Anterior cingulate cortex (tissue), 58 donors: ENCODE data around the gene SPEN.

Experiments used
- DNase-seq, 58 donors: peaks; one replicate each; lab custom pipeline; 2025; lab: John Stamatoyannopoulos, UW

The SPEN gene

DNA sequence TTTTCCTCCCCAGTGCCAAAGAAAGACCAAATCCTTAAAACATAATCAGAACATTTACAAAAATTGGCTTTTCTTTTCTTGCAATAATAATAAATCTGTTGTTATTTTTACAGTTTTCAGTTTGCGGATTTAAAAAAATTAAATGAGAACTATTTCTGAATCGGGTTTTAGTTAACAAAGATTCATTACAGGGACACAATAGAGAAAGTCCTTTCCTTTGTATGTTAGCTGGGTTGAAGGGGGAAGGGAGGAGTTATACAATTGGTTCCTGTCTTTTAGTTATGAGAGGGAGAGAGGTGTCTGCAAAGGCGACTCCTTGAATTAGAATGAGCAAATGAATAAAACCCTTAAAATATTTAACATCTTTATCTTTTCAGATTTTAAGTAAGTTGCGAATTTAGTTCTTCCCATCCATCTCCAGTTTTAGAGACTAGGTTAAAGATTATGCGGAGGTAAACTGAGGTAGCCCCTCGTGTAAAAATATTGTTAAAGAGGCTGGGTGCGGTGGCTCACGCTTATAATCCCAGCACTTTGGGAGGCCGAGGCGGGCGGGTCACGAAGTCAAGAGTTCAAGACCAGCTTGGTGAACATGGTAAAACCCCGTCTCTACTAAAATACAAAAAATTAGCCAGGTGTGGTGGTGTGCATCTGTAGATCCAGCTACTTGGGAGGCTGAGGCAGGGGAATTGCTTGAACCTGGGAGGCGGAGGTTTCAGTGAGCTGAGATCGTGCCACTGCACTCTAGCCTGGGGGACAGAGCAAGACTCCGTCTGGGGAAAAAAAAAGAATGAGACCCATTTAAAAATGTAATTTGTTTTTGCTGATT, 3.9 kb downstream of the SPEN start:
- DNase-seq = peak in 1 of 58 donors; percentile 23

DNA sequence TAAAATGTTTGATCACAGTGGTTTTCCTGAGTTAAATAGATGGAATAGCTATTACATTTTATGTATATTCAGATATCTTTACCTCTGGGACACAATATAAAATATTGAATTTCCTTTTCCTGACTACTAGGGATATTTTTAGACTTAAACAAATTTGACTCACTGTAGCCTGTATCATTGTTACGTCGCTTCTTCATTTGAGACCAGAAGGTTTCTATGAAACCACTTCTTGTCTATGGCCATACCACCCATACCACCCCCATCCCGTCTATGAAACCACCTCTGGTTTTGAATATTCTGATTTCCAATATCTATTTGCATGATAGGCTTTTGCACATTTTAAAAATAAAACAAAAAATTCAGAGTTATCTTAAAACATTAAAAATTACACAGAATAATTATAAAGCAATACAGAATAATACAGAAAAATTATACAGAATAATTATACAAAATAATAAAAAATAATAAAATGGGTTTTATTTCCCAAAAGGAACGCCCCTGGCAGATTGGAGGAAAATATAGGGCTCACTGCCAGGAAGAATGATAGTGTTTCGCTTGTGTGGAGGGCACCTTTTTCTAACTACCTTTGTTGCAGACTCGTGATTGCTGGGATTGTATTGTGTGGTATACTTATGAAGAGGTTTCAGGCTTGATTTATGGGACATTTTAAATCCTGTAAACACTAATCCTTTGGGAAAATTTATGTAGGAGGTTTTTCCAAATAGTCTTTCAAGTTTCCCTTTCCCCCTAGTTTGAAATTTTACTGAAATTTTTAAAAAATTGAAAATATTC, 4.7 kb downstream of the SPEN start:
- DNase-seq = no peak

DNA sequence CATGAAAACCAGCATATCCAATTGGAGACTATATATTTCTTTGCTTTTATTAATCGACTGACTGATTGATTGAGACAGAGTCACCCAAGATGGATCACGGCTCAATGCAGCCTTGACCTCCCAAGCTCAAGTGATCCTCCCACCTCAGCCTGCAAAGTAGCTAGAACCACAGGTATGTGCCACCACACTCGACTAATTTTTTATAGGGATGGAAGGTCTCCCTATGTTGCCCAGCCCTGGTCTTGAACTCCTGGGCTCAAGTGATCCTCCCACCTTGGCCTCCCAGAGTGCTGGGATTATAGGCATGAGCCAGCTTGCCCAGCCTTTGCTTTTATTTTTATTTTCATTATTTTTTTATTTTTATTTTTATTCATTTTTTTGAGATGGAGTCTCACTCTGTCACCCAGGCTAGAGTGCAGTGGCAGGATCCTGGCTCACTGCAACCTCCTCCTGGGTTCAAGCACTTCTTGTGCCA, 5.4 kb downstream of the SPEN start:
- DNase-seq = no peak

DNA sequence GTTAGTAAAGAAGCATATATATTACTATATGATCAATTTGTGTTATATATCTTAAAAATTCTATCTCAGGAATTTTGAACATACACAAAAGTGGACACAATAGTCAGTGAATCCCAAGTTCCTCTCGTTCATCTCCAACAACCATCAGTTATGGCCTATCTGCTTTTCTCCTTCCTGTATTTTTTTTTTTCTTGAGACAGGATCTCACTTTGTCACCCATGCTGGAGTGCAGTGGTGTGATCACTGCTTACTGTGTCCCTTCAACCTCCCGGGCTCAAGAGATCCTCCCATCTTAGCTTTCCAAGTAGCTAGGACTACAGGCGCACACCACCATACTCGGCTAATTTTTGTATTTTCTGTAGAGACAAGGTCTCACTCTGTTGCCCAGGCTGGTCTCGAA, 9.4 kb downstream of the SPEN start:
- no peak for DNase-seq

DNA sequence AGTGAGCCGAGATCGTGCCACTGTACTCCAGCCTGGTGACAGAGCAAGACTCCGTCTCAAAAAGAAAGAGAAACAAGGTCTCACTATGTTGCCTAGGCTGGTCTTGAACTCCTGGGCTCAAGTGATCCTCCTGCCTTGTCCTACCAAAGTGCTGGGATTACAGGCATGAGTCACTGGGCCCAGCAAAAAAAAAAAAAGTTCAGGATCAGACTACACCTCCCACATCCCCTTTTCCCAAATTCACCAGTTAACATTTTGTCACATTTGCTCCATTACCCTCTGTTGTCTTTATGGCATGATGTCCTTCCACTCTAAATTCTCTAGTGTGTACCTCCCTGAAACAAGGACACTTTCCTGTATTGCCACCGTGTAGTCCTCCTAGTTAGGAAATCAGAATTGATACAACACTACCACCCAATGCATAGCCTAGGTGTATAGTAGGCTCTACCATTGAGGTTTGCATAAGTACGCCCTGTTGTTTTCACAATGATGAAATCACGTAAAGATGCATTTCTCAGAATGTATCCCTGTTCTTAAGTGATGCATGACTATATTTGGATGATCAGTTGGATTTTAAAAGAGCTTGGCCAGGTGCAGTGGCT, 10.7 kb downstream of the SPEN start:
- DNase-seq = no peak

DNA sequence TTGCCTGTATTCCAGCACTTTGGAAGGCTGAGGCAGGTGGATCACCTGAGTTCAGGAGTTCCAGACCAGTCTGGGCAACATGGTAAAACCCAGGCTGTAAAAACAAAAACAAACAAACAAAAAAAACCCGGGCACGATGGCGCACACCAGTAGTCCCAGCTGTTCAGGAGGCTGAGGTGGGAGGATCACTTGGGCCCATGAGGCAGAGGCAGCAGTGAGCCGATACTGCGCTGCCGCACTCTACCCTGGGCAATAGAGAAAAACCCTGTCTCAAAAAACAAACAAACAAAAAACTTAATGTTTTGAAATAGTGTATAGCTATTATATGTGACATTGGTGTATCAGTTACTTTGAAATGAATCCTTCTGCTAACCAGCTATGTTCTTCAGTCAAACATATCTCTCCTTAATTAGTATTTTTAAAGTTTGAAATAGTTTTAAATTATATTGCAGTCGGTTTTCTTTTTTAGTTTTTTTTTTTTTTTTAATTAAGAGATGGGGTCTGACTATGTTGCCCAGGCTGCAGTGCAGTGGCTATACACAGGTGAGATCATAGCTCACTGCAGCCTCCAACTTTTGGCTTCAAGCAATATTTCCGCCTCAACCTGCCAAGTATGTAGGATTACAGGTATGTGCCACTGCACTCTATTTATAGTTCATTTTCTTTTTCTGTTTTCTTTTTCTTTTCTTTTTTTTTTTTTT, 11.3 kb downstream of the SPEN start:
- no peak for DNase-seq

DNA sequence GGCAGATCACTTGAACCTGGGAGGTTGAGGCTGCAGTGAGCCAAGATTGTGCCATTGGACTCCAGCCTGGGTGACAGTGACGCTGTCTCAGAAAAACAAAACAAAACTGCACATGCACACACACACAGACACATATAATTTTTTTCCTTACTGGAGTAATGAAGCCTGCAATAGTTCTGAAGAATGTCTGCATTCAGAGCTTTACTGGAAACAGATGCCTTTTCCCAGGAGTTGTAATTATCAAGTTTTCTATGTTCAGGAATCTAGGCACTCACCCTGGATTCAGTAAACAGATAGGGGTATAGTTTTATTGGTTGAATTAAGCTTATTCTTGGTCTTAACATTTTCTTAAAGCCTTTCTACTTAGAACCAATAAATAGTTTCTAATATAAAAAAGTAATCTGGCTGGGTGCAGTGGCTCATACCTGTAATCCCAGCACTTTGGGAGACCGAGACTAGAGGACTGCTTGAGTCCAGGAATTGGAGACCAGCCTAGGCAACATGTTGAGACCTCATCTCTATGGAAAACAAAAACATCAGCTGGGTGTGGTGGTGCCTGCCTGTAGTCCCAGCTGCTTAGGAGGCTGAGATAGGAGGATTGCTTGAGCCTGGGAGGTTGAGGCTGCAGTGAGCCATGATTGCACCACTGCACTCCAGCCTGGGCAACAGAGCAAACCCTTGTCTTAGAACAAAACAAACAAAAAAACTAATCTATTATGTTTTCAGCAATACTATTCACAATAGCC, 15.8 kb downstream of the SPEN start:
- no peak for DNase-seq

DNA sequence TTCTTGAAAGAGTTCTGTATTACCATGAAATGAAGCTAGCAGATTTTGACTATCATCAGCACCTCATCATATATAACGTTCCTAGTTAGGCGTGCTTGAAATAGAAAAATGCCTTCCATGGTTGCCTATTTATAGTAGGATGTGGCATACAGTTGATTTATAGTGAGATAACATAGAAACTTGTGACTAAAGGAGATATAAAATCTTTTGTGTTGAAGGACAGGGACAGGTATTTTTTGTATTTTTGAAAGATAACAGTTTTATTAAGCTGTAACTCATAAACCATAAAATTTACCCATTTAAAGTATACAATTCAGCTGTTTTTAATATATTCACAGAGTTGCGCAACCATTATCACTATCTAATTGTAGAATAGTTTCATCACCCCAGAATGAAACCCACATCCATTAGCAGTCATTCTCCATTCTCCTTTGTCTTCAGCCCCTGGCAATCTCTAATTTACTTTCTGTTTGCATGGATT, 19.3 kb downstream of the SPEN start:
- DNase-seq = no peak

DNA sequence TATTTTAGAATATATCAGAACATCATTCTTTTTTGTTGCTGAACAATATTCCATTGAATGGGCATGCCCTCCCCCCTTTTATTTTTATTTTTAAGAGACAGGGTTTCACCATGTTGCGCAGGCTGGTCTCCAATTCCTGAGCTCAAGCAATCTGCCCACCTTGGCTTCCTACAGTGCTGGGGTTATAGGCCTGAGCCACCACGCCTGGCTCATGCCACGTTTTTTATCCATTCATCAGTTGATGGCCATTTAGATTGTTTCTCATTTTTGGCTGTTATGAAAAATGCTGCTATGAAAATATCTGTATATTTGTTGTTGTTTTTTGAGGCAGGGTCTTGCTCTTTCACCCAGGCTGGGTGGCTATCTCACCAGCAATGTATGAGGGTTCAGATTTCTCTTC, 19.8 kb downstream of the SPEN start:
- no peak for DNase-seq

DNA sequence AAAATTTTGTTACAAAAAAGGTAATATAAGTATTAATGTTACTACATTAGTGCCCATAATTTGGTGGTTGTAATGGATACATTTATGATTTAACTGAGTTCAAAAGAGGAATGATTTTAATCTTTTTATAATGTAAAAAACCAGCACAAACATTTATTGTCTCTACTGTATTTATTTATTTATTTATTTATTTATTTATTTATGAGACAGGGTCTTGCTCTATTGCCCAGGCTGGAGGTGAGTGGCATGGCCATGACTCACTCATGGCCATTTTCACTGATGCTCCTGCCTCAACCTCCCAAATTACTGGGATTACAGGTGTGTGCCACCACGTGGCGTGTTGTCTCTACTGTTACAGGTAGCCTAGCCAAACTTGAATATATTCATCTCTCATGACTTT, 21.9 kb downstream of the SPEN start:
- no peak for DNase-seq

DNA sequence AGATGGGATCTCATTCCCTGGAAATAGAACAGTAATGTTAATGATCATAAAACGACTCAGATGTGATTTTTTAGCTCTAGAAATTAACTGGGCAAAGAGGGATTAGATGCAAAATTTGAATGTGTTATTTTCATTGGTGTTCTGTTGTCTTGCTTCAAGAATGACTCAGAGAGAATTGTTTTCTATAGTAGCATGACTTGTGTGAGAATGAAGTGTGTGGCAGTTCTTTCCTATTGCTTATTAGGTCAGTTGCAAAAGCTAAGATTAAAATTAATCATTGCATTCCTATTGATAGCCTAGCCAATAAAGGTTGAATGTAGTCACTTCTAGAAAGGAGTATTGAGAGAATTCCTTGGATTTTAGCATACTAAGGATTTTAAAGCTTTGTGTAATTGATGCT, 22.9 kb downstream of the SPEN start:
- DNase-seq = no peak

DNA sequence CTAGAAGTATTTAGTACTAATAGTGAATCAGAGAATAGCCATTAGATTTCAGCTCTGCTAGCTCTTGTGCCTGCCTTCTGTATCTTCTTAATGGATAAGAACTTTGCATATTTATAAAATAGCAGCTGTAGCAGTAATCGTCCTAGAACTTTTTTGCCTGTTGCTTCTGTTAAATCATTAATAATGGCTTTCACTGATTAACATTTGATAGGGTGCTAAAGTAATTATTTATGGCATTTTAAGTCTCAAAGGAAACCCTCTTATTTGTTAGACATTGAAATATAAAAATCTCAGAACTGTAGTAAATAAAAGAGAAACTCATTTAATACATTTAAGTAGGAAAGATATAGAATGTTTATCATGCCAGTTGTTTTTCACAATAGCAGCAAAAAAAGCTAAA, 27.0 kb downstream of the SPEN start:
- DNase-seq = no peak

DNA sequence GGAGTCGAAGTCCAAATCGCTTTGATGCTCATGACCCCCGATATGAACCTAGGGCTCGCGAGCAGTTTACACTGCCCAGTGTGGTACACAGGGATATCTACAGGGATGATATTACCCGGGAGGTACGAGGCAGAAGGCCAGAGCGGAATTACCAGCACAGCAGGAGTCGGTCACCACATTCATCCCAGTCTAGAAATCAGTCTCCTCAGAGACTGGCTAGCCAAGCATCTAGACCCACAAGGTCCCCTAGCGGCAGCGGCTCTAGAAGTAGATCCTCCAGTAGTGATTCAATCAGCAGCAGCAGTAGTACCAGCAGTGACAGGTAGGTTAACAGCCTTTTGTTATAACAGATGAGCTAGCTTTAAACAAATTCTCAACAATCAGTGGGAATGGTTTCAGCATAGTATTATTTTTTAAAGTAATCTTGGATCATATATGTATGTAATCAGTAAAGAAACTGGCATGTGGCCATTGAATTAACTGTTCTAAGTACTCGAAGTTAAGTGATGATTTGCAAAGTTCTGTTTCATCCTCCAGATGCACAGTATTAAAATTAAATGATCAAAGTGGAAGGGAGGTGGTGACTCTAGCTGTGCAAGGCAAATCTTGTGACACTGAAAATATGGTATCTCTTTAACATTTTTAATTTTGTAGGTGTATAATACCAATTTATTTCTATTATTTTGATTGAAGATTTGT, 29.0 kb downstream of the SPEN start:
- no peak for DNase-seq

DNA sequence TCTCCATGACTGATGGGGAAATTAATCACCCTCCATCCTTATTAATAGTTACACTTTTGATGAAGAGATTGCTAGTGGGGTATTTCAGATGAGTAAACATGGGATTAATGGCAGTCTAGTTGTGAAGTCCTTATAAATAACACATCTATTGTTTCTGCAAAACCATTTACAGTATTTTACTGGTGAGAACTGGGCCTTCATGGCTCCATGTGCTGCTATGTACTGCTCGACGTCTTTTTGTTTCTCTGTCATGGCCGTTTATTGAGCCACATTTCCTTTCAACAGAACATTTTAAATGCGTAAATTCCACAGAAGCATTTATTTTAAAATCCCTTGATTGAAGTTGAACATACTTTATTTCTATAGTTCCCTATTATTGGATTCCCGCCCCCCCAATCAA, 34.5 kb downstream of the SPEN start:
- DNase-seq = no peak

DNA sequence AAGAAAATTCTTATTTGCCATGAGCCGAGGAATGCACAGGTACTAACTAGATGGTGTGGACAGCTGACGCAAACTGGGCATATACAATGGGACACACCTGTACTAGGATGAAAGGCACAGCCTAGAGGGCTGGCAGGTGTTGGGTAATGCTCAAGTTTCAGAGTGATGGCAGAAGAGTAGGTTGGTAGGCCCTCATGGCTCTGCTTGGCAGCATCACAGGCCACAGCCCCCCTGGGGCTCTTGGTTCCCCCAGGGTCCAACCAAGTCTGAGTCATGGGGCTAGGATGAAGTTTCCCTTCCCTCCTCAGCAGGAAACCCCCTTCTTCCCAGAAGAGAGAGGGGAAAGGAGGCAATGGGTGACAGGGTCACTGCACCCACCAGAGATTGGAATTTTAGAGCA, 35.2 kb downstream of the SPEN start:
- DNase-seq = no peak

DNA sequence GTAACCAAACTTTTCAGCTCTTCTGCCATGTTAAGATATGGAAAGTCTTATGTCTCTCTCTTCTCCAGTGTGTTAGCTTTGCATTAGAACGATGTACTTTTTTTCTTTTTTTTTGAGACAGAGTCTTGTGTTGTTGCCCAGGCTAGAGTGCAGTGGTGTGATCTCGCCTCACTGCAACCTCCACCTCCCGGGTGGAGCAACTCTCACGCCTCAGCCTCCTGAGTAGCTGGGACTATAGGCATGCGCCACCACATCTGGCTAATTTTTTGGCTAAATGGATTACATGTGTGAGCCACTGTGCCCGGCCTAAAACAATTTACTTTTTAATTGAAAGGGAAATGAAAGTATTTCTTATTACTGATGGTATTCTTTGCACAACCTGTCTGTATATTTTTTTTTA, 35.8 kb downstream of the SPEN start:
- no peak for DNase-seq

DNA sequence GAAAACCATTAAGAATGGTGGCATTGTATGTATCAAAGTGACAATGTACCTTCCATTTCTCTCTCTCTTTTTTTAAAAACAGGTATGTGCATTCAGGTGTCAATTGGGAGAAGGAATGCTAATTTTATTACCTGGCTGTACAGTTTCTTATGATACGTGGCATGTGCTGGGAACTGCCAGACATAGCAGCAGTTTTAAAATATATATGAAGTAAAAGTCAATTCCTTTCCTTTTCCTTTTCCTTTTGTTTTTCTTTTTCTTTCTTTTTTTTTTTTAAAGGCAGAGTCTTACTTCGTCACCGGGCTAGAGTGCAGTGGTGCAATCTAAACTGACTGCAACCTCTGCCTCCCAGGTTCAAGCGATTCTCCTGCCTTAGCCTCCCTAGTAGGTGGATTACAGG, 37.0 kb downstream of the SPEN start:
- DNase-seq = no peak

DNA sequence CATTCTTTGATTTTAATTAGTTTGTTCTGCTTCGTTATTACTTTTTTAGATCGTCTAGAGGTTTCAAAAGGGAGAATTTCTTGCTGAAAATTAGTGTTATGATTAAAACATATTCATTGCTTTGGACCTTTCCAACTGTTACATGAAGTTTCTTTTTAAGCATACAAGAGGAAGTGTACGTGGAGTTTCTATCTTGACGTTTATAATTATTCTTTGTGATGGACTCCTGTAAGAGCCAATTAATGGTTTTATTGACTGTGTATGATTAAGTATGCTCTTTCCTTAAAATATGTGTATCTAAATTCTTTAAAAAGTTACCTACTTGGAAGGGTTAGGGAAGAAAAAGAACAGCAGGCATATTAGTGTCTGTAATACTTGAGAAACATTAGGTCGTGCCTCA, 37.8 kb downstream of the SPEN start:
- no peak for DNase-seq
